Frontal cortex (tissue), 4 donors: ENCODE measurements around the gene PLA2G3. TPM values are rescaled to one million over a fixed set of nuclear protein-coding genes. Genes with fewer than 3 reads are reported as not detected.
"Not testable (repeated sequence)": the region's sequence is repeated elsewhere in the genome, so short reads cannot be mapped to it uniquely, and the experiment has no call there.

Experiments used
- DNase-seq, 2 donors: peaks; one replicate each; pipeline ENCODE4 v3.0.0; 2012; ENCODE audit warnings: low spot score in 2 of 2
- FAIRE-seq: peaks from 2 replicates; lab custom pipeline; 2012; peaks lifted over from hg19 to GRCh38; lab: Jason Lieb, UNC
- total RNA-seq: library from RNA; depleted of rRNA; stranded (reverse); fragments of >200 nt; gene quantifications from one replicate; pipeline ENCODE4 v1.2.3, GENCODE V29; 2014
- donor health status: control.
- donor health status: control.
- donor health status: control.

Gene PLA2G3
- total RNA-seq, 1 donor from 2014 or later, result under 0.01 TPM

- FAIRE-seq (no peak), DNase-seq (no peak)
These were observed 14.0 kb downstream of the PLA2G3 start for GRCh38 chr22:31126128-31126868.

GRCh38 chr22:31125521-31126117, 14.7 kb downstream of the PLA2G3 start:
- no peak for DNase-seq
- FAIRE-seq, result no peak

- no peak for FAIRE-seq
- DNase-seq, result no peak
These were observed 15.4 kb downstream of the PLA2G3 start for GRCh38 chr22:31124811-31125465.

- DNase-seq (no peak), FAIRE-seq (no peak)
These were observed 16.0 kb downstream of the PLA2G3 start for GRCh38 chr22:31124290-31124689.

- DNase-seq, result no peak
- FAIRE-seq, result no peak
These were observed 17.1 kb downstream of the PLA2G3 start for GRCh38 chr22:31123292-31123602.

GRCh38 chr22:31122532-31123291, 17.6 kb downstream of the PLA2G3 start, which contains the start of gene INPP5J:
TSS of gene INPP5J (plus strand) at chr22:31122966. CDS start at chr22:31123015, 49 bp downstream.
- DNase-seq, result peak in 1 of 2 donors; percentile 78
- FAIRE-seq, result no peak

GRCh38 chr22:31122196-31122531, 18.1 kb downstream of the PLA2G3 start:
- FAIRE-seq, result no peak
- DNase-seq, result no peak

GRCh38 chr22:31121403-31121802, 18.9 kb downstream of the PLA2G3 start:
- no peak for FAIRE-seq
- DNase-seq, result no peak

- FAIRE-seq (no peak), DNase-seq (no peak)
These were observed 19.7 kb downstream of the PLA2G3 start for GRCh38 chr22:31120642-31121041.

- no peak for FAIRE-seq
These were observed 20.1 kb downstream of the PLA2G3 start for GRCh38 chr22:31120230-31120629.

GRCh38 chr22:31119026-31119717, 21.1 kb downstream of the PLA2G3 start:
- no peak for FAIRE-seq
- no peak for DNase-seq

More at GRCh38 chr22:31120230-31120629, 20.1 kb downstream of the PLA2G3 start:
- DNase-seq, result no peak

GRCh38 chr22:31118046-31118820, 22.1 kb downstream of the PLA2G3 start:
- FAIRE-seq, result no peak

GRCh38 chr22:31112547-31113091, 27.7 kb downstream of the PLA2G3 start:
- not testable (repeated sequence) for DNase-seq, FAIRE-seq

More at GRCh38 chr22:31118046-31118820, 22.1 kb downstream of the PLA2G3 start:
- no peak for DNase-seq

GRCh38 chr22:31107894-31108218, 32.5 kb downstream of the PLA2G3 start:
- DNase-seq (no peak), FAIRE-seq (no peak)

- DNase-seq (peak; percentile 91 to 98), FAIRE-seq (no peak)
These were observed 33.0 kb downstream of the PLA2G3 start, which contains the start of gene SELENOM for GRCh38 chr22:31107178-31107893. TSS of gene SELENOM (minus strand) at chr22:31107568. CDS start at chr22:31107505, 63 bp downstream.

GRCh38 chr22:31106731-31107177, 33.6 kb downstream of the PLA2G3 start:
- no peak for DNase-seq
- FAIRE-seq, result no peak

- DNase-seq (no peak), FAIRE-seq (no peak)
These were observed 34.2 kb downstream of the PLA2G3 start for GRCh38 chr22:31106001-31106571.
